ENCODE results near the gene FHIT. TPM values are rescaled to one million over a fixed set of nuclear protein-coding genes. Genes with fewer than 3 reads are reported as not detected.

Gene FHIT
- total RNA-seq, 1 donor from 2014 or later = 5.5 TPM

- no peak for DNase-seq (ENCODE audit: low read depth)
These were observed 485.5 kb downstream of the FHIT start for GRCh38 chr3:60765776-60766175.

- DNase-seq (ENCODE audit: low read depth) = no peak
These were observed 486.4 kb downstream of the FHIT start for GRCh38 chr3:60764870-60765269.

GRCh38 chr3:60760145-60760544 lies 491.1 kb downstream of the FHIT start:
- DNase-seq (ENCODE audit: low read depth) = no peak

GRCh38 chr3:60759439-60759838 lies 491.8 kb downstream of the FHIT start:
- DNase-seq (ENCODE audit: low read depth) = no peak

GRCh38 chr3:60758831-60759230 lies 492.4 kb downstream of the FHIT start:
- DNase-seq (ENCODE audit: low read depth) = no peak

GRCh38 chr3:60758171-60758570 lies 493.1 kb downstream of the FHIT start:
- no peak for DNase-seq (ENCODE audit: low read depth)

- no peak for DNase-seq (ENCODE audit: low read depth)
These were observed 493.5 kb downstream of the FHIT start for GRCh38 chr3:60757724-60758123.

- peak; percentile 63 for DNase-seq (ENCODE audit: low read depth)
These were observed 494.8 kb downstream of the FHIT start for GRCh38 chr3:60756241-60757030.

- DNase-seq (ENCODE audit: low read depth) = no peak
These were observed 496.2 kb downstream of the FHIT start for GRCh38 chr3:60755094-60755493.

- no peak for DNase-seq (ENCODE audit: low read depth)
These were observed 496.6 kb downstream of the FHIT start for GRCh38 chr3:60754617-60755016.

- peak; percentile 30 for DNase-seq (ENCODE audit: low read depth)
These were observed 498.4 kb downstream of the FHIT start for GRCh38 chr3:60752809-60753208.

GRCh38 chr3:60746695-60747416 lies 504.4 kb downstream of the FHIT start:
- DNase-seq (ENCODE audit: low read depth) = no peak

- peak; percentile 27 for DNase-seq (ENCODE audit: low read depth)
These were observed 505.1 kb downstream of the FHIT start for GRCh38 chr3:60746043-60746638.

GRCh38 chr3:60743631-60744164 lies 507.6 kb downstream of the FHIT start:
- DNase-seq (ENCODE audit: low read depth) = peak; percentile 84

- DNase-seq (ENCODE audit: low read depth) = peak; percentile 86
These were observed 508.6 kb downstream of the FHIT start for GRCh38 chr3:60742606-60743145.

GRCh38 chr3:60737633-60738399 lies 513.4 kb downstream of the FHIT start:
- no peak for DNase-seq (ENCODE audit: low read depth)

- DNase-seq (ENCODE audit: low read depth) = no peak
These were observed 520.9 kb downstream of the FHIT start for GRCh38 chr3:60730371-60730770.

- DNase-seq (ENCODE audit: low read depth) = no peak
These were observed 522.2 kb downstream of the FHIT start for GRCh38 chr3:60729056-60729455.

GRCh38 chr3:60728006-60728405 lies 523.2 kb downstream of the FHIT start:
- no peak for DNase-seq (ENCODE audit: low read depth)

GRCh38 chr3:60720736-60721135 lies 530.5 kb downstream of the FHIT start:
- DNase-seq (ENCODE audit: low read depth) = no peak

GRCh38 chr3:60716573-60716972 lies 534.7 kb downstream of the FHIT start:
- no peak for DNase-seq (ENCODE audit: low read depth)

Measured in renal cortical epithelial cell (primary cell).